ENCODE measurements around the gene MTHFD2L. TPM values are rescaled to one million over a fixed set of nuclear protein-coding genes. Genes with fewer than 3 reads are reported as not detected.

The MTHFD2L gene
- total RNA-seq, 1 experiment from 2014 or later = 11.6 TPM

DNA sequence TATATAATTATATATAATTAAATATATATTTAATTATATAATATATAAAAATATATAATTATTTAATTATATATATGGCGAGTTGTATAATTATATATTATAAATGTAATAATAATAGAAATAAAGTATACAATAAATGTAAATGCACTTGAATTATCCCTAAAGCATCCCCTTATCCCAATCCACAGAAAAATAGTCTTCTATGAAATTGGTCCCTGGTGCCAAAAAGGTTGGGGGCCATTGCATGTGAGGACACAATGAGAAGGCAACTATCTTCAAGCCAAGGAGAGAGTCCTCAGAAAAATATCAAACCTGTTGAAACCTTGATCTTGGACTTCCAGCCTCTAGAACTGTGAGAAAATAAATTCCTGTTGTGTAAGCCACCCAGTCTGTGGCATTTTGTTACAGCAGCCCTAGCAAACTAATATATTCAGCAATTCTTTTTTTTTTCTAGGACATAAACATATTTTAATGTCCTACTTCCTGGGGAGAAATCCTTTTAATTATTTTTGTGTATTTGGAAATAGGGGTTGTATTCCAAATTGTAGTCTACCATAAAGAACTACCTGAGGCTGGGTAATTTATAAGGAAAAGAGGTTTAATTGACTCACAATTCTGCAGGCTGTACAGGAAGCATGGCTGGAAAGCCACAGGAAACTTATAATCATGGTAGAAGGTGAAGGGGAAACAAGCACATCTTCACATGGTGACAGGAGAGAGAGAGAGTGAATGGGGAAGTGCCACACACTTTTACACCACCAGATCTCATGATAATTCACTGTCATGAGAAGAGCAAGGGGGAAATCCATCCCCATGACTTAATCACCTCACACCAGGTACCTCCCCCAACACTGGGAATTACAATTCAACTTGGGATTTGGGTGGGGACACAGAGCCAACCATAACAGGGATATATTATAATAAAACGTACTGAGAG, 36.0 kb upstream of the MTHFD2L start:
- Histone ChIP-seq H3K23ac (ENCODE audit: insufficient read length, low read depth, low read length) (no peak overlapping the region), H2BK20ac (ENCODE audit: low read depth, low read length, poor library complexity, severe bottlenecking) (no peak overlapping the region), H3K23me2 (ENCODE audit: insufficient read length, low read depth, low read length, poor library complexity, severe bottlenecking) (no peaks in the 10 kb centered on the region), H3T11ph (ENCODE audit: low read length) (no peak overlapping the region), H3K79me2 (ENCODE audit: insufficient read depth, low read length) (no peaks in the 10 kb centered on the region), H3K79me1 (ENCODE audit: insufficient read depth, low read depth, low read length, poor library complexity, severe bottlenecking) (no peaks in the 10 kb centered on the region), H4K8ac (replicated peaks; ENCODE audit: insufficient read length, low read depth, low read length) (no peak overlapping the region), H3K4me1 (ENCODE audit: insufficient read depth, low read length) (no peaks in the 10 kb centered on the region), H2AK5ac (ENCODE audit: insufficient read length, low read length) (no peak overlapping the region), H2BK120ac (ENCODE audit: low read depth, low read length, poor library complexity, severe bottlenecking) (no peak overlapping the region), H3K56ac (ENCODE audit: insufficient read length, low read depth, low read length) (no peak overlapping the region), H4K91ac (ENCODE audit: insufficient read length, low read depth, low read length) (no peak overlapping the region), H3K27ac (ENCODE audit: insufficient read length, low read depth, low read length) (no peak overlapping the region), H2AFZ (ENCODE audit: low read length) (no peak overlapping the region), H2BK15ac (ENCODE audit: low read depth, low read length) (no peak overlapping the region), H3K4ac (ENCODE audit: low read depth, low read length) (no peak overlapping the region), H2BK5ac (ENCODE audit: insufficient read length, low read length) (no peak overlapping the region), H3K9me3 (ENCODE audit: control insufficient read depth, low read depth, low read length) (peaks cover 11% of the 10 kb centered on the region), H3K4me2 (ENCODE audit: insufficient read depth, insufficient read length, low read length) (no peak overlapping the region), H4K5ac (ENCODE audit: insufficient read length, low read depth, low read length) (no peak overlapping the region), H2BK12ac (ENCODE audit: insufficient read length, low read depth, low read length) (no peak overlapping the region), H3K14ac (ENCODE audit: insufficient read depth, low read length) (no peak overlapping the region), H4K20me1 (ENCODE audit: control insufficient read depth, insufficient read depth, insufficient read length) (no peaks in the 10 kb centered on the region), H3K18ac (ENCODE audit: insufficient read length, low read depth, low read length) (no peak overlapping the region), H3K27me3 (ENCODE audit: insufficient read depth, low read length) (no peaks in the 10 kb centered on the region), H3K9ac (ENCODE audit: extremely low read depth, insufficient read length, low read length) (no peak overlapping the region)
- WGBS (ENCODE audit: extremely low coverage, insufficient read length, low lambda C conversion rate) = no CpG with 5 or more reads among the region's 2 CpGs
- DNase-seq = no peak
- TF ChIP-seq, protein P1, sequence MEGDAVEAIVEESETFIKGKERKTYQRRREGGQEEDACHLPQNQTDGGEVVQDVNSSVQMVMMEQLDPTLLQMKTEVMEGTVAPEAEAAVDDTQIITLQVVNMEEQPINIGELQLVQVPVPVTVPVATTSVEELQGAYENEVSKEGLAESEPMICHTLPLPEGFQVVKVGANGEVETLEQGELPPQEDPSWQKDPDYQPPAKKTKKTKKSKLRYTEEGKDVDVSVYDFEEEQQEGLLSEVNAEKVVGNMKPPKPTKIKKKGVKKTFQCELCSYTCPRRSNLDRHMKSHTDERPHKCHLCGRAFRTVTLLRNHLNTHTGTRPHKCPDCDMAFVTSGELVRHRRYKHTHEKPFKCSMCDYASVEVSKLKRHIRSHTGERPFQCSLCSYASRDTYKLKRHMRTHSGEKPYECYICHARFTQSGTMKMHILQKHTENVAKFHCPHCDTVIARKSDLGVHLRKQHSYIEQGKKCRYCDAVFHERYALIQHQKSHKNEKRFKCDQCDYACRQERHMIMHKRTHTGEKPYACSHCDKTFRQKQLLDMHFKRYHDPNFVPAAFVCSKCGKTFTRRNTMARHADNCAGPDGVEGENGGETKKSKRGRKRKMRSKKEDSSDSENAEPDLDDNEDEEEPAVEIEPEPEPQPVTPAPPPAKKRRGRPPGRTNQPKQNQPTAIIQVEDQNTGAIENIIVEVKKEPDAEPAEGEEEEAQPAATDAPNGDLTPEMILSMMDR (conservative IDR thresholded peaks at IDR 0.05) = no peak
- Mint-ChIP-seq H3K9me3 (peaks cover 15 to 26% of the 10 kb centered on the region in 2 experiments; a peak in 4 of 5 replicates), H3K27ac (no peak overlapping the region), H3K27me3 (ENCODE audit: low read depth) (peaks cover 2% of the 10 kb centered on the region; the same call in 1 of the 2 replicates), H3K4me3 (no peak overlapping the region), H3K4me1 (peaks cover 0 to 7% of the 10 kb centered on the region in 2 experiments; a peak in 1 of 4 replicates), H3K36me3 (ENCODE audit: insufficient read depth in 1 of 3, low read depth in 3 of 3) (peaks cover 8 to 15% (median 8%) of the 10 kb centered on the region in 3 experiments)

Measured in H9 (cell line).